HepG2 (cell line): ENCODE measurements around the gene RXYLT1. TPM values are rescaled to one million over a fixed set of nuclear protein-coding genes. Genes with fewer than 3 reads are reported as not detected.

Source experiments
- ATAC-seq: fragments of 200-7000 bp; cut with Tn5 transposase; 3 replicates; pipeline ENCODE4 v1.9.1; 2020; ENCODE audit warnings: mild to moderate bottlenecking, moderate library complexity
- BruUV-seq: library from RNA; stranded (reverse); fragments of 400-500 nt; replicated peaks from 2 replicates; lab custom pipeline; 2021; lab: Mats Ljungman, UMichigan
- CTCF ChIA-PET: fragments of 300-600 bp; formaldehyde crosslinking; extraction: SDS; loops from one replicate; lab custom pipeline; 2021; ENCODE audit warnings: low total read pairs, inconsistent platforms, low intra/inter-chr PET ratio; lab: Yijun Ruan, JAX
- POLR2A ChIA-PET: fragments of 350-600 bp; sonication (Branson Sonifier 250); formaldehyde crosslinking; loops from one replicate; lab custom pipeline; 2020; ENCODE audit warnings: antibody characterized with exemption, inconsistent platforms; lab: Yijun Ruan, JAX
- DNase-seq: peaks from one replicate; pipeline ENCODE4 v3.0.0-alpha.2; 2015; ENCODE audit warnings: low spot score
- FAIRE-seq: peaks from 3 replicates; lab custom pipeline; 2011; peaks lifted over from hg19 to GRCh38; lab: Jason Lieb, UNC
- H2AFZ ChIP-seq: one replicate; pipeline ENCODE4 v1.6.1; 2011; ENCODE audit warnings: low read length, inconsistent platforms
- H3K27ac ChIP-seq: fragments of 300-600 bp; 3 replicates; pipeline ENCODE4 v1.8.0; 2011; ENCODE audit warnings: mixed run types, mild to moderate bottlenecking, mixed read lengths, low read length, inconsistent platforms; ENCODE audit not compliant: insufficient read depth; ENCODE audit errors: extremely low read length
- H3K27me3 ChIP-seq, 2 experiments: fragments of 200-600 bp in 1 of 2; 2 replicates in 1 of 2; 3 replicates in 1 of 2; pipeline versions ENCODE4 v1.6.0 to v1.8.0; 2011; ENCODE audit warnings: low read length in 2 of 2, mild to moderate bottlenecking in 2 of 2, moderate library complexity in 2 of 2, inconsistent platforms in 1 of 2; ENCODE audit not compliant: insufficient read depth in 2 of 2, control insufficient read depth in 1 of 2
- H3K36me3 ChIP-seq, 2 experiments: fragments of 200-600 bp in 1 of 2; replicated peaks in 1 of 2; 2 replicates in 1 of 2; 3 replicates in 1 of 2; pipeline versions ENCODE4 v1.5.1 to v1.8.0; 2011; ENCODE audit warnings: low read length in 2 of 2, inconsistent platforms in 1 of 2; ENCODE audit not compliant: insufficient read depth in 2 of 2, control insufficient read depth in 1 of 2
- H3K4me1 ChIP-seq: 2 replicates; pipeline ENCODE4 v1.5.1; 2012; ENCODE audit warnings: low read length, inconsistent platforms; ENCODE audit not compliant: insufficient read depth
- H3K4me2 ChIP-seq: 2 replicates; pipeline ENCODE4 v1.6.0; 2011; ENCODE audit warnings: low read depth, low read length, inconsistent platforms
- H3K4me3 ChIP-seq, 3 experiments: fragments of 200-600 bp in 1 of 3; sonication (generic), shearing (Covaris generic) in 1 of 3; replicated peaks in 1 of 3; 2 replicates each; pipeline ENCODE4 v1.5.1; 2011 to 2016; ENCODE audit warnings: low read length in 3 of 3, inconsistent platforms in 2 of 3, low read depth in 2 of 3, mild to moderate bottlenecking in 2 of 3, control low read depth in 1 of 3, mixed read lengths in 1 of 3; ENCODE audit not compliant: insufficient read depth in 1 of 3
- H3K79me2 ChIP-seq: one replicate; pipeline ENCODE4 v1.6.1; 2011; ENCODE audit warnings: low read length, inconsistent platforms; ENCODE audit not compliant: insufficient read depth
- H3K9ac ChIP-seq: 2 replicates; pipeline ENCODE4 v1.6.0; 2011; ENCODE audit warnings: mild to moderate bottlenecking, low read depth, low read length, inconsistent platforms; ENCODE audit not compliant: insufficient read depth
- H3K9me3 ChIP-seq: 2 replicates; pipeline ENCODE4 v1.5.1; 2012; ENCODE audit warnings: mild to moderate bottlenecking, low read length
- H4K20me1 ChIP-seq: 2 replicates; pipeline ENCODE4 v1.6.0; 2011; ENCODE audit warnings: inconsistent platforms, mild to moderate bottlenecking, low read length, moderate library complexity; ENCODE audit not compliant: insufficient read depth
- ATM ChIP-seq: fragments of 450-650 bp; IDR thresholded peaks from 2 replicates; pipeline ENCODE4 v1.7.1; 2017; ENCODE audit warnings: mild to moderate bottlenecking, borderline replicate concordance
- FOXP1 ChIP-seq, 2 experiments: fragments of 450-650 bp in 1 of 2; IDR thresholded peaks; 2 replicates each; pipeline ENCODE4 v1.6.1; 2017 to 2018; ENCODE audit warnings: antibody characterized with exemption in 1 of 2
- GABPB1 ChIP-seq: IDR thresholded peaks from 2 replicates; pipeline ENCODE4 v1.6.1; 2016; ENCODE audit warnings: mild to moderate bottlenecking, missing genetic modification reagents, moderate library complexity, missing compliant biosample characterization
- RBM39 ChIP-seq: fragments of 200-400 bp; formaldehyde crosslinking; IDR thresholded peaks from one replicate; pipeline ENCODE4 v1.6.1; 2018; ENCODE audit warnings: antibody characterized with exemption, mild to moderate bottlenecking, low read depth, low read length; ENCODE audit not compliant: poor library complexity, severe bottlenecking
- RERE ChIP-seq: IDR thresholded peaks from 2 replicates; pipeline ENCODE4 v1.6.1; 2016; ENCODE audit warnings: low read depth, missing genetic modification reagents, missing compliant biosample characterization
- SIX1 ChIP-seq: sonication (generic); formaldehyde crosslinking; IDR thresholded peaks from 2 replicates; pipeline ENCODE4 v1.4.0; 2020; ENCODE audit warnings: missing genetic modification reagents, borderline replicate concordance
- TARDBP ChIP-seq: sonication (generic); formaldehyde crosslinking; IDR thresholded peaks from 2 replicates; pipeline ENCODE4 v1.8.0; 2022; ENCODE audit warnings: mild to moderate bottlenecking, missing genetic modification reagents
- TIGD3 ChIP-seq: sonication (generic); formaldehyde crosslinking; IDR thresholded peaks from 2 replicates; pipeline ENCODE4 v1.5.1; 2020; ENCODE audit warnings: mild to moderate bottlenecking, missing genetic modification reagents, borderline replicate concordance
- ZNF646 ChIP-seq: sonication (generic); formaldehyde crosslinking; IDR thresholded peaks from 2 replicates; pipeline ENCODE4 v1.9.0; 2021; ENCODE audit warnings: mild to moderate bottlenecking, missing genetic modification reagents
- ZNF841 ChIP-seq: sonication (generic); formaldehyde crosslinking; IDR thresholded peaks from 2 replicates; pipeline ENCODE4 v1.8.1; 2023; ENCODE audit warnings: missing genetic modification reagents, borderline replicate concordance
- ZNF891 ChIP-seq: sonication (generic); formaldehyde crosslinking; IDR thresholded peaks from 2 replicates; pipeline ENCODE4 v1.5.0; 2020; ENCODE audit warnings: mild to moderate bottlenecking, missing genetic modification reagents
- WGBS: methylation state at CpG from one replicate; pipeline ENCODE4 v1.1.6; 2017; ENCODE audit warnings: low lambda C conversion rate; 5-methylcytosine and 5-hydroxymethylcytosine counted together
- in situ Hi-C: cut with HindIII; loops from 2 replicates; pipeline ENCODE4 v1.10.0; 2017; ENCODE audit warnings: low pct_unique_long_range_greater_than_20kb; ENCODE audit not compliant: extremely low pct_ligation_motif_present
- intact Hi-C: fragments of 100-400 bp; cut with micrococcal nuclease; formaldehyde crosslinking; loops from one replicate; pipeline ENCODE4 v1.10.0; 2022; ENCODE audit not compliant: unreplicated experiment
- polyA plus RNA-seq, 8 experiments: library from polyadenylated mRNA; depleted of rRNA in 3 of 8; stranded (reverse) in 7 of 8; unstranded in 1 of 8; fragments of >200 nt; fragmentation: Illumina TruSeq in 4 of 8; extraction: Trizol in 4 of 8; gene quantifications; 2 replicates each; pipeline versions ENCODE4 v1.2.1 to v1.2.3, GENCODE V29; 2011 to 2016; ENCODE audit warnings: low read depth in 4 of 8, missing spikeins in 1 of 8, mixed read lengths in 1 of 8; ENCODE audit not compliant: insufficient read depth in 1 of 8
- total RNA-seq, 5 experiments: library from RNA; depleted of rRNA; stranded (reverse); fragments of >200 nt; fragmentation: Illumina TruSeq; extraction: Trizol; gene quantifications; 2 replicates each; pipeline ENCODE4 v1.2.3, GENCODE V29; 2016; ENCODE audit warnings: low read depth in 1 of 5

RXYLT1 gene
- total and polyA plus RNA-seq, 2 of the 13 experiments (the other 11 are each of a cell fraction or from before 2014, with no cell fraction given), result 8.3 to 15.5 TPM

GRCh38 chr12:63838411-63838810 is 58.7 kb downstream of the RXYLT1 start:
- no peaks in the 10 kb centered on the region for H4K20me1 ChIP-seq
- no peaks in the 10 kb centered on the region for H3K36me3 ChIP-seq
- no peak overlapping the region for H2AFZ ChIP-seq
- H3K79me2 ChIP-seq, result no peaks in the 10 kb centered on the region
- intact Hi-C loops (no loop called here), in situ Hi-C loops (no loop called here)
- H3K9me3 ChIP-seq, result no peaks in the 10 kb centered on the region
- peaks cover 17% of the 10 kb centered on the region; the same call in 1 of the 2 replicates for H3K4me1 ChIP-seq
- POLR2A ChIA-PET, result no interaction called here
- FAIRE-seq (no peak), DNase-seq (no peak), ATAC-seq (no peak)
- 75% methylated on average over 9 of the region's 9 CpGs for WGBS
- no peak overlapping the region for H3K27ac ChIP-seq
- H3K4me2 ChIP-seq, result no peak overlapping the region
- BruUV-seq, result no TSS peak
- no peak overlapping the region for H3K4me3 ChIP-seq
- H3K27me3 ChIP-seq, result no peaks in the 10 kb centered on the region
- CTCF ChIA-PET, result interaction anchor here (3.5 kb wide), 1 partner anchor 418 kb away, joined by 48 read pairs; no protein-coding TSS in a partner anchor
- no peak overlapping the region for H3K9ac ChIP-seq
- TF ChIP-seq SIX1 (CRISPR knock-in tag) (no peak), RERE (no peak), GABPB1 (CRISPR knock-in tag) (no peak), RBM39 (no peak), ZNF841 (CRISPR knock-in tag) (no peak), ZNF891 (CRISPR knock-in tag) (no peak), ATM (no peak), FOXP1 (IDR thresholded peaks at IDR 0.05) (no peak), FOXP1 (CRISPR knock-in tag; IDR thresholded peaks at IDR 0.05) (no peak), TARDBP (CRISPR knock-in tag) (no peak), ZNF646 (no peak), TIGD3 (CRISPR knock-in tag) (no peak)
